H4 (cell line): ENCODE data around the gene MT1G. TPM values are rescaled to one million over a fixed set of nuclear protein-coding genes. Genes with fewer than 3 reads are reported as not detected.
"Not testable (repeated sequence)": the region's sequence is repeated elsewhere in the genome, so short reads cannot be mapped to it uniquely, and the experiment has no call there.

ENCODE experiments used
- DNase-seq: peaks from one replicate; pipeline ENCODE4 v3.0.0-alpha.2; 2015; ENCODE audit warnings: low spot score
- total RNA-seq: library from RNA; depleted of rRNA; stranded (reverse); fragments of >200 nt; shearing (Covaris generic); gene quantifications from 2 replicates; pipeline ENCODE4 v1.2.3, GENCODE V29; 2014

The MT1G gene
- total RNA-seq, 1 experiment from 2014 or later, result not detected

DNA sequence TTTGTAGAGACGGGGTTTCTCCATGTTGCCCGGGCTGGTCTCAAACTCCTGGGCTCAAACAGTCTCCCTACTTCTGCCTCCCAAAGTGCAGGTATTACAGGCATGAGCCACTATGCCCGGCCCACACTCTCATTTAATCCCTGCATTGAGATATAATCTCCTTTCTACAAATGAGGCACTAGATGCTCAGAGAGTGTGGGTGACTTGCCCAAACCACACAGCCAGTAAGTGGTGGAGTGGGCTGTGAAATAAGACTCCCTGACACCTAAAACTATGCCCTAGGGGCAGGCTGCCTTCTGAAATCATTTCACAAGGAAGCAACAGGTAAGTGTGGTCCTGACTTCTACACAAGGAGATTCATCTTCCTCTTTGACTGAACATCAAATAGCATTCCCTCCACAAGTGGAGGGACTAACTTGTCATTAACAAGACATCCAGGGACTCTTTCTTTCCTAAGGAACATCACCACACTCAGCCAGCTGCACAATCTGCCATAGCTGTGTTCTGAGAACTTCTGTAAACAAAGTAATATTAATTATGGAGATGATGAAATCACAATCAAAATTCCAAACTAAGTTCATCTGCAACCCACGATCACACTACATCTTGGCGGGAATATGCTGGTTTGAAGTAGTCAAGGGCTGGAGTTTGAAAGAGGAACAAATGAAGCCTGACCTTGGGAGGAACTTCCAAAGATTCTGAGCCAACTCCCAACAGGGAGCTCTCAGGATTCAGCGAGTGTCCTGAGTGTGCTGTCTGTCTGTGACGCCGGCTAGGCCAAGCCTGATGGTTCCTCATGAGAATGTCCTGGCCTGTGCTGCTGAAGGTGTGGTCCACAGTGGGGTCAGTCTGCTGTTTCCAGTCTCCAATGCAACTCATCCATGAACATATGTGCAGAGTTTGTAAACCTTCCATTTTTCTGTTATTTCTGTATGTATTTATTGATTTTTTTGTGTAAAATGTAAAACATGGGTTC lies 2.3 kb downstream of the MT1G start:
- not testable (repeated sequence) for DNase-seq

GRCh38 chr16:56664506-56664905 lies 3.4 kb downstream of the MT1G start:
- no peak for DNase-seq

DNA sequence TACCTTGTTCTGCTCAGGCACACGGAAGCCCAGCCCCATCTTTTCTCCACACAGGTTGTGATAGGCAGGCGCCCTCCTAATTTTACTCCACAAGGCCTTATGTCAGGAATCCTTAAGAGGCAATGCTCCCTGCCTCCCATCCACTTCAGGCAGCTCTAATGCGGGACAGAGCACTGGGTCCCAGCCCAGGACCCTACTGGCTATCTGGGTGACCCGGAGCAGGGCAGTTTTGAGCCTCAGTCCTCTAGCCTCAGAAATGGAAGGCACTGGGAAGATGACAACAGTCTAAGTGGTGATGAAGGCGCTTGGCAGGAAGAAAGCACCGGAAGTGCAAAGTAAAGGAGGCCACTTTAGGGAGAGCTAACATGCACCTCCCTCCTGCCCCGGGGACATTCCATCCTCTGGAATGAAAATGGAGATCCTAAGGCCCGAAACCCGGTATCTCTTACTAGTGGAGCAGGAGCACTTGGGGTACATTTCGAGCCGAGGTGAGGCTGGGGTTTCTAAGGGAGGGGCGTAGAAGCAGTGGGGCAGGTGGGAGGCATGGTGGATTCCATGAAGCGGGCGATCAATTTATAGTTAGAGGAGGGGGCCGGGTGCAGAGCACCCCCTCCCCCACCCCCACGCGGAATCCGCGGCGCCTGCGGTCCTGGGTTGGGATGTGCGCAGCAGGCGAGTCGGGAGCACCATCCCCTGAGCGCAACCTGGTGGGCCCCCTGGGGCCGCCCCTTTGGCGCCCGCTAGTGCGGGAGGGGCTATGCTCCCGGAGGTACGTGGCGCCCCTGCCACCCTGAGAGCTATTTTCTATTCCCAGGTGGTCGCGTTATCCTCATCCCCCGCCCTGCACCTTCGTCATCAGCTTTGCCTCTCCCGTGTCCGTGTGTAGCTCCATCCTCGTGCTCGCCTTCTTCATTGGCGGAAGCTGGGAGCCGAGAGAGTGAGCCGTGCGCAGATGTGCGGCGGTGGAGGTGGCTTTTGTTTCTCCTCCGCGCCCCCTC lies 5.2 kb downstream of the MT1G start:
- DNase-seq, result no peak

DNA sequence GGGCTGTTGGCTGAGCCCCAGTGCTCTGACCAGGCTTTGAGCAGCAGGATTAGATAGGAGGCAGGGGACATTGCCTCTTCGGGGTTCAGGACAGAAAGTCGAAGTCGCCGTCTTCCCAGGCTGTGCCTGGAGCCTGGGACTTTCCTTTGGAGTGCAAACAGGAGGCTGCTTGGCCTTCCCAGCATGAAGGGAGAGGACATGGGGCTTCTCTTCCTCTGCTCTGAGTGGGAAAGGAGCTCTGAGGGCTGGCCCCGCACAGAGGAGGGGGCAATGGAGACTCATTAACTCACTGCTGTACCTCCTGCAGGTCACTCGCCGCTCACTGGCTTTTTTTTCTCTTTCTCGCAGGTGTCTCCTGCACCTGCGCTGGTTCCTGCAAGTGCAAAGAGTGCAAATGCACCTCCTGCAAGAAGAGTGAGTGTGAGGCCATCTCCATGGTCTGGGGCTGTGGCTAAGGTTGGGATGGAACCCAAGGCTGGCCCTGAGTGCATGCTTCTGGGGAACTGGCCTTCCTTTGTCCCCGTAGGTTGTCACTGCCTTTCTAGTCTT lies 9.5 kb downstream of the MT1G start:
- no peak for DNase-seq

- no peak for DNase-seq
Measured at GRCh38 chr16:56657555-56658326, 10.1 kb downstream of the MT1G start, which contains the start of gene MT1F. TSS of gene MT1F (plus strand) at chr16:56657959. CDS start at chr16:56658059, 100 bp downstream.

DNA sequence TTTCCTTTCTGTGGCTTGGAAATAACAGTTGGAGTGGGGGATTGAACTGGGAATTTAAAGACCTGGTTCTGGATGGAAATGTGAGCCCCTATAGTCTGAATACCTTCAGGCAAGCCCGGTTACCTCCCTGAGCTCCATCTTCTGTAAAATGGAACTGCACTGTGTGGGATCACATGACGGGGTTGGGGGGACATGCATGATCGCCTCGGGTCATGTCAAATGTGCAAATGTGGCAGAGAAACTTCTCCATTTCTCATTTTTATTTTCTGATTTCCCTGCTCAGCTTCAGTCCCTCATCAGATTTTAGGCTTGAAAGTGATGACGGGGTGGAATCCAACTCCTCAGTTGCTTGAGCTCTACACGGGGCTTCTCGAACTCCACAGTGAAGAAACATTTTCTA lies 14.6 kb downstream of the MT1G start:
- DNase-seq, result no peak

DNA sequence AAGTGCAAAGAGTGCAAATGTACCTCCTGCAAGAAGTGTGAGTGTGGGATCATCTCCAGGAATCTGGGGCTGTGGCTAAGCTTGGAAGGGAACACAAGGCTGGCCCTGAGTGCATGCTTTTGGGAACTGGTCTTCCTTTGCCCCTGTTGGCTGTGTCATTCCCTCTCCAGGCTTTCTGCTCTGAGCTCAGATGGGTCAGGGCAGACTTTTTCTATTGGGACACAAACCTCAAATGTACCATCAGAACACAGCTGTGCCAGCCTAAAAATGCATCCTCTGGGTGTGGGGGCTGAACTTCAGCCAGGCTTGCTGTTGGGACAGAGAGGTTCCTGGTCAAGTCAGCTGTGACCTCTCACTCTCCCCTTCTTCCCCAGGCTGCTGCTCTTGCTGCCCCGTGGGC lies 15.3 kb downstream of the MT1G start:
- DNase-seq, result no peak

DNA sequence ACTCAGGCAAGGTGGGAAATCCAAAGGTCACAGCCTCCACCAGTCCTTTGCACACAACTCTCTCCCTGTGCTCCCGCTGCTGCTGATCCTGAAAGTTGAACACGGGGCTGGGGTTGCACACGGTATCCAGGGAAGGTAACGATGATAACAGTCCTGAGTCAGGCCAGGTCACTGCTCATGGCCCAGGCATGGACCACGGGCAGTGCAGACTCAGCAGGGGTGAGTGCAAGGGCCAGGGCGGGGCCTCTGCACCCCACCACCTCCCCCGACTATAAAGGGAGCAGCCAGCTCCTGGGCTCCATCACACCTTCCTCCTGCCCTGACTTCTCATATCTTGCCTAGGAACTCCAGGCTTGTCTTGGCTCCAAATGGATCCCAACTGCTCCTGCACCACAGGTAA lies 16.3 kb downstream of the MT1G start, which contains the start of gene MT1B:
Gene MT1B, plus strand, starts transcription at position 301 of the 400 bp plus-strand sequence. Its CDS starts 68 bp downstream, at position 369.
- no peak for DNase-seq

DNA sequence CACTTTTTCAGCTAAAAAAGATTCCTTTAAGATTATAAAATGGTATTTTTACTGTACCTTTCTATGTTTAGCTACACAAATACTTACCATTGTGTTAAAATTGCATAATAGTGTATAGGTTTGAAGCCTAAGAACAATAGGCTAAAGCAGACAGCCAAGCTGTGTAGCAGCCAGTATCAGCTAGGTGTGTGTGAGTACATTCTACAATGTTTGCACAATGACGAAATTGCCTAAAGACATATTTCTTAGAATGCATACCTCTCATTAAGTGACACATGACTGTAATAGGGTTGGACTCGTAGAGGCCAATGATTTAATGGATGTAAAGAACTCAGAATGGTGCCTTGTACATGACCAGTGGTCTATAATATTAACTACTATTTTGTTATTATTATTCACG lies 18.0 kb downstream of the MT1G start:
- DNase-seq, result no peak

- no peak for DNase-seq
Measured at GRCh38 chr16:56649271-56649670, 18.6 kb downstream of the MT1G start.

GRCh38 chr16:56647641-56648431 lies 20.0 kb downstream of the MT1G start:
- DNase-seq, result no peak

DNA sequence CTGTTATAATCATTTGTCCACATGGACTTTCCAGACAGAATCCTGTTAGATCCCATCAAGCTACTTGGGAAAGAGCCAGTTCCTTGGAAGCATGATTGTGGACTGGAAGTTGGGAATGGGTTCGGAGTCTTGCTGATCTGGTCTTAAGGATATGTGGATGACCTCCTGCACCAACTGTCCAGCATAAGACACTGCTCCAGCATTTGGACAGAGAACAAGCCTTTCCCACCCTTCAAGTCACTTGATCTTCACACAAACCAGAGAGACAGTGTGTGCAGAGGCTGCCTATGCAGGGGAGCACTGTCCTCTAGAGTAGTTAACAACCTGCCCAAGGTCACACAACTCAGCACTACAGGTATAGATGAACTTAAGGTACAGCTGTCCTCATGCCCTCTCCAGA lies 22.0 kb downstream of the MT1G start:
- DNase-seq, result no peak

- no peak for DNase-seq
Measured at GRCh38 chr16:56645311-56645710, 22.6 kb downstream of the MT1G start.

DNA sequence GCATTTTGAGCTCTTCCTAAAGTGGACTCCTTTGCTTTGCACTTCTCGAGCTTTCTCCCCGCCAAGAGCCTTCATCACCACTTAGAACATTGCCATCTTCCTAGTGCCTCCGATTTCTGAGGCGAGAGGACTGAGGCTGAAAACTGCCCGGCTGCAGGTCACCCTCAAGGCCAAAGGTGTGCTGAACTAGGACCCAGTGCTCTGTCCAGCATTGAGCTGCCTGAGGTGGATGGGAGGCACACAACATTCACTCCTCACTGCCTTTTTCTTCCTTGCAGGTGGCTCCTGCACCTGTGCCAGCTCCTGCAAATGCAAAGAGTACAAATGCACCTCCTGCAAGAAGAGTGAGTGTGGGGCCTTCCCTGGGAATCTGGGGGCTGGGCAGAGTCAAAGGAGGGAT lies 24.0 kb downstream of the MT1G start:
- no peak for DNase-seq

GRCh38 chr16:56643080-56643778 lies 24.6 kb downstream of the MT1G start:
- no peak for DNase-seq

DNA sequence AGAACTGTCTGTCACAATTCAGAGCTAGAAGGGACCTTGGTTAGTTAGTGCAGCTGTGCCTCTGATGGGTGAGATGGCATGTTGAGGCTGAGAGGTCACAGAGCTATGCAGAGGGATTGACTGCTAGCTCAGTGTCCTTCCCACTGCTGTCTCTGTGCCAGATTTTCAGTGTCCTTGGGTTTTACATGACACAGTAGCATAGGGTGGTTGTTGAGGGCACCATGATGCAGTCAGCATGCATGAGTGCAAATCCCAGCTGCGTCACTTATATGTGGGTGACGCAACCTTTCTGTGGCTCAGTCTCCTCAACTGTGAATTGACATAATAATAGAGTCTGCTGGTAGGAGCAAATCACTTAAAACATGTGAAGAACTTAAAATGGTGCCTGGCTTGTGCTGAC lies 26.7 kb downstream of the MT1G start:
- DNase-seq, result no peak

GRCh38 chr16:56640076-56640475 lies 27.8 kb downstream of the MT1G start:
- no peak for DNase-seq

- no peak for DNase-seq
Measured at GRCh38 chr16:56639045-56639444, 28.8 kb downstream of the MT1G start.
